ENCODE data around the gene PSMG2.

Gene PSMG2, protein sequence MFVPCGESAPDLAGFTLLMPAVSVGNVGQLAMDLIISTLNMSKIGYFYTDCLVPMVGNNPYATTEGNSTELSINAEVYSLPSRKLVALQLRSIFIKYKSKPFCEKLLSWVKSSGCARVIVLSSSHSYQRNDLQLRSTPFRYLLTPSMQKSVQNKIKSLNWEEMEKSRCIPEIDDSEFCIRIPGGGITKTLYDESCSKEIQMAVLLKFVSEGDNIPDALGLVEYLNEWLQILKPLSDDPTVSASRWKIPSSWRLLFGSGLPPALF

DNA sequence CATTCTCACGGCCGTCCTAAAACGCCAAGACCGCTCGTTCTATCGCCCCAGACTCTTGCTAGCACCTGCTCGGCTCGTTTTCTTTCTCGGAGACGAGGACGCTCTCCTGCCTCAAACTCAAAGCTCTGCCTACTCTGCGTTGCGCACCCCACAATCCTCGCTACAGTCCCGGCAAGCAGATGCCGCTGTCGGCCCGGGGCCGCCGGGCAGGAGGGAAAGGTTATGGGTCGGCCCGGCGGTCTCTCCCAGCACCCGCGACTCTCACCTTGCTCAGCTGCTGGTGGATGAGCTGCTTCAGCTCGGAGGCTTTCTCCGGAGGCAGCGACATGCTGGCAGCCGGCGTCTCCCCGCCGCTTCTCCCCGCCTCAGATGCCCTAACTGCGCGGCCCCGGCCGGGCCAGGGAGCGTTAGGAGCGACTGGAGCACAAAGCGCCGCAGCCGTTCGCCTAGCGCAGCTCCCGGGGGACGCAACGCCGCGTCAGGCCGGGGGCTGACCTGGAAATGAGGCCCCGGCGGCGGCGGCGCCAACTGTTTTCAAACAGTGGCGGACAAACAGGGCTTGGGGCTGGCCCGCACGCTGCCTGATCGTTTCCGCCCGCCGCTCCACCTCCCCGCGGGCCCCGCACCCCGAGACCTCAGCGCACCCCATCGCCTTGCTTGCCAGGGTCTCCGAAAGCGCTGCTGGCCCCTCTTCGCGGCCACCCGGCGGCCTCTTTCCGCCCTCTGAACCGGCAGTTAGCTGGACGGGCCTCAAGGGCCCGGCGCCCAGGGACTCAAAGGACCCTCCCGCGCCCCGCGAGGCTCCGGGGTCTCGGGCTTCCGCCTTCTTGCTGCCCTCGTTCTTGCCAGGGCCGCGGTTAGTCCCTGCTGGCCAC is at the start of gene PSMG2, which contains the start of gene CEP76:
PSMG2 (plus strand) TSS at position 822 of the 875 bp plus-strand sequence. CDS start 66 bp downstream, outside the sequence.
CEP76 (minus strand) TSS at position 503 of the 875 bp plus-strand sequence; CDS start at position 328, 175 bp downstream.
- DNase-seq: peak; percentile 57

DNA sequence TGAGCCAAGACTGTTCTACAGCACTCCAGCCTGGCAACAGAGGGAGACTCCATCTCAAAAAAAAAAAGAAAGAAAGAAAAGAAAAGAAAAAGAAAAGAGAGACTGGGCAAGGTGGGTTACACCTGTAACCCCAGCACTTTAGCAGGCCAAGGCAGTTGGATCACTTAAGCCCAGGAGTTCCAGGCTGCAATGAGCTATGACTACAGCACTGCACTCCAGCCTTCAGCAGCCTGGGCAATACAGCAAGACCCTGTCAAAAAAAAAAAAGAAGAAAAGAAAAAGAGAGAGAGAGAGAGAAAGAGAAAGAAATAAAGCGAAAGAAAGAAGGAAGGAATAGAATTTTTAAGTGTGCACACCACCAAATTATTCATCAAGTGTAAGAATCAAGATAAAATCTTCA is 47.9 kb upstream of the PSMG2 start:
- no peak for DNase-seq

DNA sequence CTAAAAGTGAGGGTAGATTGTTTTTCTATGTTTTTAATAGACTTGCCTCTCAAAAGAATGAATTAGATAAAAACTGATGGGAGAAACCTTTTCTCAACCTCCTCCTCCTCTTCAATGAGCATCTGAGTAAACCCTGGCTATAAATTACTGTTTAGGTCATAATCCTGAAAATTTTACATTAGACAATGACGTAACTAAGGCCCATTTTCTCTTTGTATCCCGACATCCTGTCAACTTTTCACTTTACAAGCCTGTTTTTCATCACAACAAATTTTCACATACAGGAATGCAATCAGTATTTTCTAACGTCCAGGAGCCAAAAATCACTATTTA is 46.3 kb upstream of the PSMG2 start:
- no peak for DNase-seq

DNA sequence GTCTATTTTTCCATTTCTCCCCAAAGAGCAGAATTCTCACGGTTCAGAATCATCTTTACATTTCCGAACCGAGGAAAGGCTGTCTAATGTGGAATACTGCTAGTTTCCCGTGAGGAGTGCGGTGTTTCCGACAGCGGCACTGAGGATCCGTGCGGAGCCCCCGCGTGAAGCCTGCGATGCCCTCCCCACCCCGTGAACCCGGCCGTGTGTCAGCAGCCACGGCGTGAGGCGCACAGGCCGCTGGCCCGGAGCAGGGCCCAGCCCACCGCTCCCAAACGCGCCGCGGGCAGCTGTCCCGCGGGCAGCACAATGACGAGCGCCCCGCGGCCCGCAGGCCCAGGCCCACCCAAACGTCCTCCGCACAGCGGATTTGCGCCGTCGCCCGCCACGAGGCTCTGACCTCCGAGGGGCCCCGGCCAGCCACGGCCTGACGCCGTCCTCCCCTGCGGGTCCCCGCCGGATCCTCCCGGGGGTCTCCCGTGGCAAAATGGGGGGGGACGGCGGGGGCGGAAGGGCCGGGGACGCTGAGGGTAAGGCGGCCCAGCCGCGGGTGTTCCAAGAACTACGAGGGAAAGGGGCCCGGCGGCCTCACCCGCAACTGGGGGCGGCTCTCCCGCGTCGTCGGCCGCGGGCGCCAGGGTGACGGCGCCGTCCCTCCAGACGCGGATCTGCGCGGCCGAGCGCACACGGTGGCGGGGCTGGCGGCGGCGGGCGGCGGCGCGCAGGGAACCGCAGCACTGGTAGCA is 45.7 kb upstream of the PSMG2 start:
- no peak for DNase-seq

DNA sequence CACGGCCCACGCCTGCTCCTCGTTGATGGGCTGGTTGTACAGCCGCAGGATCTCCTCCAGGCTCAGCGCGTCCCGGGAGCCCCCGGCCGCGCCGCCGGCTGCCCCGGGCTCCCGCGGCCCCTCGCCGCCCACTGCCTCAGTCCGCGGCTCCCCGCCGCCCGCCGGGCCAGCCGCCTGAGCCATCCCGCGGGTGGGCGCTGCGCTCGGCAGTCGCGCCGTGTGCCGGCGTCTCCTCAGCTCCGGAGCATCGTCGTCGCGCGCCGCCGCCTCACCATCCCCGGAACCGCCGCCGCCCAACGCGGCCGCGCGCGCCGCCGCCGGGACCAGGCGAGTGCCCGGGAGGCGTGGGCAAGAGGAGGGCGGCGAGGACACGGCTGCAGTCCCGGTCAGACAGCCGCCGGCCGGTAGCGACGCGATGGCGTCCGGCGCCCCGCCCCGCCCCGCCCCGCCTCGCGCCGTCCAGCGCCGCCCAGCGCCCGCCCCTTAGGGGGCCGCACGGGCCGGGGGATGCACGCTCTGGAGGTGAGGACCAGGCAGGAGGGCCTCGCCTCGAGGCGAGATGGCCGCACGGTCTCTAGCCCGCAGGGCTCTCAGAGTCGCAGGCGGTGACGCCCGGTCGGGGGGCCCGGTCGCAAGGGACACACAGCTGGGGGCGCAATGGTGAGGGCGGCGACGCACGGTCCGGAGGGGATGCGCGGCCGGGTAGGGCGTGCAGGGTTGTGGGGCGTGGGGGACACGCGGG is 45.0 kb upstream of the PSMG2 start, which contains the start of gene SPIRE1:
SPIRE1 (minus strand) TSS at position 424 of the 742 bp plus-strand sequence; CDS start at position 183, 241 bp downstream.
- peak; percentile 2 for DNase-seq

DNA sequence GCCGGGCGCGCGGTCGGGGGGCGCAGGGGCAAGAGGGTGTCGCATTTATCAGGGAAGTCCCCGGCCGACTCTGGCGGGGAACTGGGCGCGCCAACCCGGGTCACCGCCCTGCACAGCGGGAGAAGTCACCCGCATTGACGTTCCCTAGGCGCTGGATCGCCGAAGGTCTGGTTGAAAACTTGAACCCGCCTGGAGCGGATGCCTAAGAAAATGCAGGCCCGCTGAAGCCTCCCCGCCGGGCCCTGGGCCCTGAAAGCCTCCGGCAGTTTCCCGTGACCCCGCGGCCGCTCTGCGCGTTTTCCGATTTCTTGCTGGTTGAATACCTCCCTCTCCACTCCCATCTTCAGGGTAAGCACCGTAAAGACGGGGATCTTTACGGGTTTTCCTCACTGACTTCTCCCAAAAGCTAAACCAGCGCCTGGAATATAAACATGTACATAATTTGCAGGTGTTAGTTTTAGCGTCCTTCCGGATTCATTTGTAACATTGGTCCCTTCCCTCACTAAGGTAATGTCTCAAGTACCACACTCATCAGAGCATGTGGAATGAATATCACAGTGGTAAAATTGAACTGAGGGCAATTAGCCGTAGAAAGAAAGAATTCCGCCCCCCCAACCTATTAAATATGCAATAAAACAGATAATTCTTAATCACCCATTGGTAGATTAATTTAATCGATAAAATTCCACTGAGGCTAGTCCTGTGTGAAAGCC is 44.3 kb upstream of the PSMG2 start:
- DNase-seq: no peak

DNA sequence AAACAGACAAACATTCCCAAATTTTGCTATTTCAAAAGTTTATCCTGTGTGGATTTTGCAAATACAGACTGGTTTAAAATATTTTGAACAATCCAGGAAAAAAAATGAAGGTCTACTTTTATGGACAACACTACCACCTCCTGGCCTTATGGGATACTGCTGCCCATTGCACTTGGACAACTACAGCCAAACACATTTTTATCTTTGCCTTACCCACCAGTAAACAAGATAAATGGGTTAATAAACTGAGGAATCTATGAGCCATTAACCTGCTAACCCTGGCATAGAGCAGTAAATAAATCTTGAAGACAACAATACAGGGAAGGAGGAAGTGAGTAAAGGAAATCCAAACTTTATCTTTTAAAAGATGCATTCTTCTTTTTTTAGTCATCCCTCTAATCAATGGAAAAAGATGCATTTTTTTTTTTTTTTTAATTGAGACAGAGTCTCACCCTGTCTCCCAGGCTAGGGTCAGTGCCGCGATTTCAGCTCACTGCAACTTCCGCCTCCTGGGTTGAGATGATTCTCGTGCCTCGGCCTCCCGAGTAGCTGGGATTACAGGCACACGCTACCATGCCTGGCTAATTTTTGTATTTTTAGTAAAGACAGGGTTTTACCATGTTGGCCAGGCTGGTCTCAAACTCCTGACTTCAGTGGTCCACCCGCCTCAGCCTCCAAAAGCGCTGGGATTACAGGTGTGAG is 42.8 kb upstream of the PSMG2 start:
- DNase-seq: no peak

DNA sequence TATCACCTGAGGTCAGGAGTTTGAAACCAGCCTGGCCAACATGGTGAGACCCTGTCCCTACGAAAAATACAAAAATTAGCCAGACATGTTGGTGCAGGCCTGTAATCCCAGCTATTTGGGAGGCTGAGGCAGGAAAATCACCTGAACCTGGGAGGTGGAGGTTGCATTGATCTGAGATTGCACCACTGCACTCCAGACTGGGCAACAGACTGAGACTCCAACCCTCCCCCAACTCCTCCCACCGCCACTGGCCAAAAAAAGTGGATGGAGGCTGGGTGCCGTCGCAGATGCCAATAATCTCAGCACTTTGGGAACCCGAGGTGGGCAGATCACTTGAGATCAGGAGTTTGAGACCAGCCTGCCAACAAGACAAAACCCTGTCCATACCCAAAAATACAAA is 34.8 kb upstream of the PSMG2 start:
- DNase-seq: no peak

DNA sequence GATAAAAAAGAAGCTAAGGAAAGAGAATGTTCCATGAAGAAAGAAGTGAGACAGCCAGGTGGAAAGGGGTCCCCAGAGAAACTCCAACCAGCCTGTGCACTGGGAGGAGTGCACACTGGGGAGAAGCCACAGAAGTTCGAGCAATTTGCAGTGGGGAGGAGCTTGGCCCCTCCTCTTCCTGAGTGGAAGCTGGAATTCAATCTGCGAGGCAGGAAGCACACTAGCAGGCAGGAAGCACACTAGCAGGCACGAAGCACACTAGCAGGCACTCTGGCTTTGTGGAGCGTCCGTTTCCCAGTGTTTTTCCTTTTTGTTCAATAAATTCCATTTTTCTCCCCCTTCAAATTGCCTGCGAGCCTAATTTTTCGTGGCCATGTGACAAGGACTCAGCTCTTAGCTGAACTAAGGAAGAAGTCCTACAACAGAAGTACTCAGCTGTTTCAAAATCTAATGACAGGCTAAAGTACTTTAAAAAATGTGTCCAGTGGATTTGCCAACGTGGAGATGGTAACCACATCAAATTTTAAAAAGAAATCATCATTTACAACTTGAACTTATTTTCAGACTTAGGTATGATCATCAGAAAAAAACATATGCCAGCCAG is 23.6 kb upstream of the PSMG2 start:
- no peak for DNase-seq

DNA sequence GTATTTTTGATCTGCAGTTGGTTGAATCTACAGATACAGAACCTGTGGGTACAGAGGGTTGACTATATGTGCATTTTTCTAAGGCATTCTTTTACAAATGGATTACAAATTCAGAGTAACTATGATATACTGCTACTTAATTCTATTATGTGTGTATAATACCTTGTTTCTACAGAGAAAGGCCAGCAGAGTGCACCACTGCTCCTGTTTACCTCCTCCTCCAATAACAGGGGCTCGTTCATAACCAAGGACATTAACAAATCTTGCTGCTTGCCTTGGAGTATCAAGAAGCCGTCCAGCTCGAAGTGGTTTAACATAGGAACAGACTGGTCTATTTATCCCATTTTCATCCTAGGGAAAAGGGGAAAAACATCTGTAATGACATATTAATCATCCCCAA is 16.7 kb upstream of the PSMG2 start:
- DNase-seq: no peak

DNA sequence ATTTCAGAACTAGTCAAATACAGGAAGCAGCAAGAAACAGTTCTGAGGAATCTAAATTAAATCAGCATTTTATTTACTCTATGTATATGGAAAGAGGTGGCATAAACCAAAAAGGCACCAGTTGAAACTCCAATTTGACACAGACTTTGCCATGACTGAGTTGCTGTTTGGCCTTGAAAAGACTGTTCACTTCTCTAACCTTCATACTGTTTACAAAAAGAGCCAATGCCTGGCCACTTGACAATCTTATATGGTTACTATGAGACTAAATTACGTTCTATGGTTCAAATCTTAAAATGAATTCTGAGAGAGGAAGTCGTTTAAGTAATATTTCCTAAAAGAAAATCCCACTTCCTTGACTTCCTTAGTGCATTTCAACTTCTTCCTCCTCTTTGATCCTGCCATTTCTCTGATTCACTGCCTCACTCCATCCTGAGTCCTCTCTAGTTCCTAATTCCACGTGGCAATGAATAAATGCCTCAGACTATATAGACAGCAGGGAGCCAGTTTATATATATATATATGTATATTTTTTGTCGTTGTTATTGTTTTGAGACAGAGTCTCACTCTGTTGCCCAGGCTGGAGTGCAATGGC is 13.5 kb upstream of the PSMG2 start:
- DNase-seq: no peak

DNA sequence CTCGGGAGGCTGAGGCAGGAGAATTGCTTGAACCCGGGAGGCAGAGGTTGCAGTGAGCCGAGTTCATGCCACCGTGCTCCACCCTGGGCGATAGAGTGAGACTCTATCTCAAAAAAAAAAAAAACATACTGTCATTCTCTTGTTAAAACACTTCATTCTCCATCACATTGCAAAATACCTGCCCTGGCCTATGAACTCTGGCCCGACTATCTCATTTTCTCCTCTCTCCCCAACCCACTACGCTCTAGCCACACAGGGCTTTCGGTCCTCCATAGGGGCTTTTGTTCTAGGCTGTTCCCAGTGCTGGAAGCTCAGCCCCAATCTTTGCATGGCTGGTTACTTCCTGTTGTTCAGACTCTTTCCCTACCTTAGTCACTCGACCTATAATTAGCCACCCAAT is 10.6 kb upstream of the PSMG2 start:
- DNase-seq: no peak

DNA sequence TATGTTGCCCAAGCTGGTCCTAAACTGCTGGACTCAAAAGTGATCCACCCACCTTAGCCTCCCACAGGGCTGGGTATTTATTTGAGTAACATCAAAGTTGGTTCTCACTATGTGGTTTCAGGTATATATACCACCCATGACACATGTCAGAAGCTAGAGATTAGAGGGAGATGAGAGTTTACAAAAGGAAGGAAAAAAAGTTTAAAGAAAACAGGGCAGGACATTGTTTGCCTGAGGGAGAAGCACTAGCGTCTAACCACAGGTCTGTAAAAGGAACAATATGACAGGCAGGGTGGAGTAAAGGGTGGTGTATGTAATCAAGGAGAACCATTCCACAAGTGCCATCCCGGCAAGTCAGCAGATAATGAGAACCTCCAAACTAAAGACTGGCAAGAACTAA is 8.8 kb upstream of the PSMG2 start:
- no peak for DNase-seq

DNA sequence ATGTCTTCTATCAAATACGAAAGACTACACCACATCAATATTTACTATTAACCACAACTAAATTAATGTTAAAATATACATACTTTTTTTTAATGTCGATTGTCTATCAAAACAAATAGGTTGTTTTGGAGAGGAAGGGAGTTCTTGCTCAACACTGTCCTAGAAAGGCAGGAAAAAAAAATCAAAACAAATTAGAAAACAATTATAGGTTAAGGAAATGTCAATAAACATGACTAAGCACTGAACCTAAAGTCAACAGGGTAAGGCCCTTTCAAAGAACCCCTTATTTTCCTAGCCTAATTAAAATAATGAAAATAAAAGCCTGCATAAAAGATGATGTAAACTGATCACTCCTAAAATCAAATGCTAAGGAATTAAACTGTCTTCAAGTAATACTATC is 3.1 kb upstream of the PSMG2 start:
- no peak for DNase-seq

DNA sequence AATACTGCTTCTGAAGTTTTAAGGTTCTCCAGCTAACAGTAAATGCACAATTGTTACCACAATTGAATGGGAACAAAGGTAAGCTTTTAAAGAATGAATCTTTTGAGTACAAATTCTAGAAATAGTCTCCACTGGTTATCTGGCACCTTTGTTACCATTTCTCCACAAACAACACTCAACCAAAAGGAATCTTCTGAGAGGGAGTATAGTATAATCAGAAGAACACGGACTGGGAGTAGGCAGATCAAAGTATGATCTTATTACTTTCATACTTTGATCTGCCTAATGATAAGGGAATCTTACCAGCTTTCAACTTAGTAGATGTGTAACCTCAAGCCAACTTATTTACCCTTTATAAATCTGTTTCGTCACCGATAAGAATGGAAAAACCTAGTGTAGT is 1.7 kb upstream of the PSMG2 start:
- no peak for DNase-seq

DNA sequence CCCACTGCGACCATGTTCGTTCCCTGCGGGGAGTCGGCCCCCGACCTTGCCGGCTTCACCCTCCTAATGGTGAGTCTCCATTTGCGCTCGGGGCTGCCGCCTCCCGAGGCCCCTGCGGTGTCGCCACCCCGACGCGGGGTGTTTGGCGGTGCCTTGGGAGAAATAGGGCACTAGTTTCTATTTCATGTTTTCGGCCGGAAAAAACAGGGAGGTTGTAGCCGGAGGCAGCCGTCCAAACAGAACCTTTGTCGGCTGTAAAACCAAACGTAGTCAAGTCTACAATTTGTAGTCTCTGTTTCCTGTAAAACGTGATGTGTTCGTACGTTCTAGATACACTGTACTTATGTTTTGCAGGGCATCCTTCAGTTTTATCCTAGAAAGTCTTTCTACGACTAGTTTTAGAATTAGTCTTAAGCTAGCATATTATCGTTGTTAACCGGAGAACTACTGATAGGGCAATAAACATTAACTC is 290 bp downstream of the PSMG2 start:
- no peak for DNase-seq

DNA sequence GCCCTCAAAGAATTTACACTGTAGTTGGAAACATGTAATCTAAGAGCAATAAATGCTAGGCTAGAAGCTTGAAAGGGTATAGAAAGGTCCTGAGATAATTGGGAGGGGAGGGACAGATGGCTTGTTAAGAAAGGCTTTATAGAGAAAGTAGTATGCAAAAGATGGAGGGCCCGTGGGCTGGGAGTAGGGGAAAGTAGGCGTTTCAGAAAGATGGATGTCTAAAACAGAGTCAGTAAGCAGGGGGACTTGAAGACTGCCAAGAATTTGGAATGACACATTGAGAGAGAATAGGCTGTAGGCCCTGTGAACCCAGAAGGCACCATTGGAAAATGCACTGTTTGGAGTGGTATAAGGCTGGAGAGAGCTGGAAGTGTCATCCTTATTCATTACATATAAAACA is 822 bp downstream of the PSMG2 start:
- no peak for DNase-seq

DNA sequence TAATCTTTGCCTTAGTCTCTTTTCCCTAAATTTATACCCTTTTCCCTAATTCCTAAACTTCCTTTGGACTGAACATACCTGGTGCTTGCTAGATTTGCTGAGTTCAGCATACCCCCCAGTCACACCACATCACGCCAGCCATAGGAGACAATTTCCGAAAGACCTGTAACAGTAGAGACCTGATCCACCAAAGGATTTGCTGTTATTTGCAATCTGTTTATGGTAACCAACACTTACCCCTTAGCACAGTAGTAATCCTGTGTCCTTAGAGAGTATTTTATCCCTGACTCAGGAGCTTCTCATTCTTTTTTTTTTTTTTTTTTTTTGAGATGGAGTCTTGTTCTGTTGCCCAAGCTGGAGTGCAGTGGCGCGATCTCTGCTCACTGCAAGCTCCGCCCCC is 8.6 kb downstream of the PSMG2 start:
- no peak for DNase-seq

DNA sequence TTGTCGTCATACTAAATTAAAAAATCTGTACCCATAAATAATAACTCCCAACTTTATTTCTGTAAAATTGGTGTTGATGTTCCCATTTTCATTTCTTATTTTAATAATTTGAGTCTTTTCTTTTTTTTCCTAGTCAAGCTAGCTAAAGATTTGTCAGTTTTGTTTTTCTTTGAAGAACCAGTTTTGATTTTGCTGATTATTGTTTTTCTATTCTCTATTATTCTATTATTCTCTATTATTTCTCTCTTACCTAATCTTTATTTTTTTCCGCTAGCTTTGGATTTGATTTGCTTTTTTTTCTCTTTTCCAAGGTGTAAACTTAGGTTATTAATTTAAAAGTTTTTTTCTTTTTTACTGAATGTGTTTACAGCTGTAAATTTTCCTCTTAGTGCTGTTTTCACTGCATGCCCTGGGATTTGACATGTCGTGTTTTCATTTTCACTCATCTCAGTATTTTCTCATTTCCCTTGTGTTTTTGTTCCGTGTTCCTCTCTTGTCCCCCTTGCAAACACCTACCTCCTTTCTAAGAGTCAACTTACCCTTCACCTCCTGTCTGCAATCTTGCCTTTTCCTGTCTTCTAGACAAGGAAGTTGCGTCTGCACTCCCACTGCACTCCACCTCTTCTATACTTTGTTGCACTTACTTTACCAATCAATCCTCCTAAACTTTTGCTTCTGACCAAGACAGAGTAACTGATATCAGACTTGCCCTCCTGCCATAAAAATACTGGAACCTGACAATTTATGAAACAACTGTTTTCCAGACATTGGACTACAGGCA is 18.8 kb downstream of the PSMG2 start:
- DNase-seq: no peak

DNA sequence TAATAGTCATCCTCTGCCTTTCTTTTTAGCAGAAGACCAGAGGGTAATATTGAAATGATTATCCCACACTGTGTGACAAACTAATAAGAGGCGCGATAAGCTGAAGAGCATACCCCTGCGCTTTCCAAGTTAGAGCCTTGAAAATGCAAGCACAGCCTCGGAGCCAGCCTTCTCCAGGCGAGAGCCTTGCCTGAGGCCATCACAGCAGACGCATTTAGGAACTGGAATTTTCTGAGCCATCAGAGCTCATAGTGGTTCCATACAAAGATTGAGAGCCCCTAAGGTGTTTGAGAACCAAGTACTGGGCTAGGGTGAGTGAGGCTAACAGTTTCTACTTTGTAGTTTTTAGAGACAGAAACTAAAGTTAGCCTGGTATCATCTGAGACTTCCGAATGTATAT is 19.9 kb downstream of the PSMG2 start:
- DNase-seq: no peak

Data from NK-92 treated with Interleukin-12 subunit alpha and Interleukin-12 subunit beta, amount 100 ng/mL, for 24 hours (cell line).